ENCODE data around the gene APOA4.

Gene APOA4

GRCh38 chr11:116823031-116823843, at the start of gene APOA4:
Gene APOA4 (minus strand): TSS chr11:116823304. CDS start chr11:116823191, 113 bp downstream.
- DNase-seq (ENCODE audit: low read depth): no peak

GRCh38 chr11:116871248-116871647, 48.1 kb upstream of the APOA4 start:
- no peak for DNase-seq (ENCODE audit: low read depth)

GRCh38 chr11:116870054-116870453, 47.0 kb upstream of the APOA4 start:
- DNase-seq (ENCODE audit: low read depth): no peak

- DNase-seq (ENCODE audit: low read depth): no peak
Measured at GRCh38 chr11:116869610-116870009, 46.5 kb upstream of the APOA4 start.

- DNase-seq (ENCODE audit: low read depth): no peak
Measured at GRCh38 chr11:116868066-116868465, 45.0 kb upstream of the APOA4 start.

GRCh38 chr11:116867619-116868018, 44.5 kb upstream of the APOA4 start:
- DNase-seq (ENCODE audit: low read depth): no peak

- DNase-seq (ENCODE audit: low read depth): no peak
Measured at GRCh38 chr11:116866804-116867455, 43.8 kb upstream of the APOA4 start.

- DNase-seq (ENCODE audit: low read depth): no peak
Measured at GRCh38 chr11:116865696-116866095, 42.6 kb upstream of the APOA4 start.

- no peak for DNase-seq (ENCODE audit: low read depth)
Measured at GRCh38 chr11:116864531-116864930, 41.4 kb upstream of the APOA4 start.

GRCh38 chr11:116862951-116863350, 39.8 kb upstream of the APOA4 start:
- DNase-seq (ENCODE audit: low read depth): no peak

- DNase-seq (ENCODE audit: low read depth): no peak
Measured at GRCh38 chr11:116862185-116862584, 39.1 kb upstream of the APOA4 start.

- no peak for DNase-seq (ENCODE audit: low read depth)
Measured at GRCh38 chr11:116861539-116861938, 38.4 kb upstream of the APOA4 start.

- DNase-seq (ENCODE audit: low read depth): no peak
Measured at GRCh38 chr11:116860303-116860702, 37.2 kb upstream of the APOA4 start.

GRCh38 chr11:116859175-116859574, 36.1 kb upstream of the APOA4 start:
- DNase-seq (ENCODE audit: low read depth): no peak

GRCh38 chr11:116857936-116858335, 34.8 kb upstream of the APOA4 start:
- no peak for DNase-seq (ENCODE audit: low read depth)

GRCh38 chr11:116857316-116857715, 34.2 kb upstream of the APOA4 start:
- no peak for DNase-seq (ENCODE audit: low read depth)

- DNase-seq (ENCODE audit: low read depth): no peak
Measured at GRCh38 chr11:116856423-116856822, 33.3 kb upstream of the APOA4 start.

GRCh38 chr11:116855413-116855812, 32.3 kb upstream of the APOA4 start:
- no peak for DNase-seq (ENCODE audit: low read depth)

- peak; percentile 26 for DNase-seq (ENCODE audit: low read depth)
Measured at GRCh38 chr11:116853461-116854073, 30.5 kb upstream of the APOA4 start.

- no peak for DNase-seq (ENCODE audit: low read depth)
Measured at GRCh38 chr11:116852261-116853031, 29.3 kb upstream of the APOA4 start.

GRCh38 chr11:116851626-116852025, 28.5 kb upstream of the APOA4 start:
- peak; percentile 38 for DNase-seq (ENCODE audit: low read depth)

GRCh38 chr11:116849486-116849885, 26.4 kb upstream of the APOA4 start:
- no peak for DNase-seq (ENCODE audit: low read depth)

Data from activated T-helper 9 cell treated with anti-CD3 and anti-CD28 coated beads, Interleukin-2, amount 50 U/mL, for 16 hours (primary cell).